ENCODE data around the gene PDE4D.
"Not testable (repeated sequence)": the region's sequence is repeated elsewhere in the genome, so short reads cannot be mapped to it uniquely, and the experiment has no call there.

Gene PDE4D

DNA sequence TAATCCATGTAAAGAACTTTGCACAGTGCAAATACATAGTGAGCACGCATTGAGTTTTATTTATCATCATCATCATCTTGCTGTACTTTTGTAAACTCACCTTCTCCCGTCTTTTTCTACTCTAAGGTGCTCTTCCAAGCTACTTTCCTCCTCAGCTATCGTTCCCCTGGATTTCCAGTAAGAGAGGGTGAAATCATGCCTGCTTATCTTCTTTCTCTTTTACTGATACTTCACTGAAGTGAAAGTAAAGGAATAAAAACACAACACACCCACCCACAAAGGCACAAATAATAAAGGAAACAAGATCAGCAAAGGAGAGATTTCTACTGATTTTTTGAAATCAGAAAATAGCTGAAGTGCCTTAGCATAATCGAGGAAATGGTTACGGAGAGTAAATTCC lies 800.8 kb downstream of the PDE4D start:
- DNase-seq, result no peak

DNA sequence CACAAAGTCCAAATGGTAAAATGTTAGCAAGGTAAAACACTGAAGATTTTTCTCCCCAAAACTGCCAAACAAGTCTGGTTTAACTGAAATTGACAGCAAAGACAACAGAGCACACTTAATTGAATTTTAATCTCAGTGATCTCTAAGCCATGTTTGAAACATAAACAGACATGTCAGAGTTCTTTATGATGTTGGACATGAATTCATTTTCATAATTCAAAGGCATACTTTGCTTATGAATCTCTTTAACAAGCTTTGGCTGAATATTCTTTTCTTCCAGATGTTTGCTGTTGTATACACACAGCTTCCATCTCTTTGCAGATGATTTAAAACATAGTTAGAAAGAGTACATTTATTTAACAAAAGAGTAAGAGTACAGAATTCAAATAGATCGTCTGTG lies 801.6 kb downstream of the PDE4D start:
- DNase-seq, result no peak

GRCh38 chr5:59090323-59090722 lies 803.2 kb downstream of the PDE4D start:
- DNase-seq, result no peak

DNA sequence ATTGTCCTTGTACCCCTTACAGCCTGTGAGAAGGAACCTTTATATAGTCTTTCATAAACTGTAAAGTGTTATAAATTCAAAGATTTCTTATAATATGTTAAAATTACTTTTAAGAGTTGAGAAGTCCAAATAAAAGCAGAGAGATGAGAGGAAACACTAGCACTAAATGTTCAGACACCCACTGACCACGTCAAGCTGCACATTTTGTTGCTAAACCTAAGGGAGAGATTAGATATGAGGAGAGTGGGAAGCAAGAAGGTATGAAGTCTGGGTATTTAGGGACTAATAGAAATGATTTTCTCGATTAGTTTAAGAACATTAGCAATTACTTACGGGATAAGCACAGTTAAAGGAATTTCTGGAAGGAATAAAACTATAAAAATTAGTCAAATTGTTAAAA lies 803.8 kb downstream of the PDE4D start:
- DNase-seq, result no peak

GRCh38 chr5:59088546-59088945 lies 805.0 kb downstream of the PDE4D start:
- no peak for DNase-seq

DNA sequence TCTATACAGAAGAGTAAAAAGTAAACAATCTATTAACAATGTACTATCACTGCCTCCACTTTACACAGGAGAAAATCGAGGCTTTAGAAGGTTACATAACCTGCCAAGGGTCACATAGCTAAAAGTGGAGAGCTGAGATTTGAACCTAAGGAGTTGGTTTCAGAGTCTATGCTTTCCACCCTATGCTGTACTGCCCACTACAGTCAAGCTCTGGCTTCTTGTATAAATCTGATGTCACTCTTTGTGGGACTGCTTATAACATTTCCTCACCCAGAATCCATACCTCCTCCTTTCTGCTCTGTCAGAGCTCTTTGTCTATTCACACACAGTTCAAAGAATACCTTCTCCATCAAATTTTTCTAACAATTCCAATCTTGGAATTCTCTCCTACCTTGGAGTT lies 807.5 kb downstream of the PDE4D start:
- no peak for DNase-seq

- DNase-seq, result no peak
Measured at GRCh38 chr5:59081693-59082092, 811.8 kb downstream of the PDE4D start.

GRCh38 chr5:59079622-59080620 lies 813.6 kb downstream of the PDE4D start:
- no peak for DNase-seq

GRCh38 chr5:59071755-59072549 lies 821.6 kb downstream of the PDE4D start:
- DNase-seq, result no peak

- no peak for DNase-seq
Measured at GRCh38 chr5:59069438-59070079, 824.0 kb downstream of the PDE4D start.

DNA sequence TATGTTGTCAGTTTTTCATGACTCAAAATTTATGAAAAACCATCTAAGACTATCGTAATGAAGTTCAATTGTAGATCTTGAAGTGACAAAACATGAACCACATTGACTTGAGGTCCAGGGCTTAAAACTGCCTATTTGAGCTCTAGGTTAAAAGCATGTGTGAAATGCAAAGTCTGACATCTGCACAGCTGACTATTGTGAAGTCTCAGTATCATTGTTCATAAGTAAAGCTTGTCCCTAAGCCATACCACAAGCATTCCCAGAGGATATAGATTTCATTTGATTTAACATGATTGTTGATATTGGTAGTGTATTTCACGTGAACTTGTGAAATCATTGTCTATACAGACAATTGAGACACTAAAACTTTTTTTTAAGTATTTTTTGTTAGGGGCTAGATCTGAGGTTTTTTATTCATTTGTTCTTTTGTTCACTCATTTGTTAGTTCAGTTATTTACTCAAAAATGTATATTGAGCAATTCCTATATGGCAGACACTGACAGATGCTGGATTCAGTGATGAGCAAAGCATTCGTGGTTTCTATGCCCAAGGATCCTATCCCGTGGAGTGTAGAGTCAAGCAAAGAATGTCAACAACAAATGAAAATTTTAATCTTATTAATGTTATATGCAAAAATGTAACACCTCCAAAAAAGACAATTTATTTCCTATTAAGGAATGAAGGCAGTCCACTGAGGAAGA lies 825.4 kb downstream of the PDE4D start:
- no peak for DNase-seq

GRCh38 chr5:59066367-59067163 lies 827.0 kb downstream of the PDE4D start:
- no peak for DNase-seq

GRCh38 chr5:59065554-59065953 lies 828.0 kb downstream of the PDE4D start:
- no peak for DNase-seq

DNA sequence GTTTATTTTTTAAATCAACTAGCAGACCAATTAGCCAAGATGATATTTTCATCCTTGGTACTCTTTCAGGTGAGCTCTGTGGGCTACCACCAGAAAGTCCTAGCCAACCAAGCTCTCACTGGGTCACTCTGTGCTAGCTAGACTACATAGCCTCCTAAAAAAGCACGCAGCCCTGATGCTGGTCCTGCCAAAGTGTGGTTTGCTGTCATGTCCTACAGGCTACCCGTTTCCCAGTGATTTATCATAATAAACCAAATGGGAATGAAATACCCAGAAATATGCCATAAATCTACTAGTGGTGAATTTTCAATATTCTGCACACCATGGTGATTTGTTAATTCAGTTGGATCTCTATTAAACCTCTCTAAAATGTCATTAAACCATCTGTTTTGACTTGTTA lies 829.2 kb downstream of the PDE4D start:
- no peak for DNase-seq

- no peak for DNase-seq
Measured at GRCh38 chr5:59062986-59063683, 830.4 kb downstream of the PDE4D start.

- no peak for DNase-seq
Measured at GRCh38 chr5:59061377-59061776, 832.1 kb downstream of the PDE4D start.

DNA sequence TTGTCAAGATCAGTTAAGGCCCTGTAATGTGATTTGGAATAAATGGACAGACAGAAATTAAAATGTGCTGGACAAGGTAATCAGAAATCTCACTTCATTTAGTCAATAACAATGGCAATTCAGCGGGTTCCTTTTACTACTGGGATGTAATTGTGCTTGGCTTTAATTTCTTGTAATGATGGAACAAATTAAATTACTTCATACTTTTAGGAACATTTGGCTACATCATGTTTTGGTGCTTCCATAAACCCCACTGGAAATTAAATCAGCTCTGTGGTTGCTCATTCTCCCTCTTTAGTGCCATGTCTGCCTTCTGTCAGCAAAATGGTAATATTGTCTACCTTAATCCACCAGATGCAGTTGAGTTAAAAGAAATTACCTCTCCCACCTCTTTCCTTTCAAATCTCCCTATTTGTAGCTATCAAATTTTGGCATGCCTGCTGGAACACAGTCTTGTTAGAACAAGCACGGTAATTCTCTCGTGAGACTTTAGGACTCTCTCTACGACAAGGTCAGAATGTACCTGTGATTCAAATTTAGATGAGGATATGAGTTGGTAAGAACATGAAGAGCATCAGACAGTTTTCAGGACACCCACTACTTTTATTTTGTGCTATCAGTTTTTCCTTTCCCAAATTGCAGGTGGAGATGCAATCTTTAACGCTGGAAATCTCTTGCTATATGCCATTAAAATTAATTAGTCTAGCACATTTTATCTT lies 834.4 kb downstream of the PDE4D start:
- DNase-seq, result no peak

GRCh38 chr5:59058237-59058636 lies 835.3 kb downstream of the PDE4D start:
- no peak for DNase-seq

DNA sequence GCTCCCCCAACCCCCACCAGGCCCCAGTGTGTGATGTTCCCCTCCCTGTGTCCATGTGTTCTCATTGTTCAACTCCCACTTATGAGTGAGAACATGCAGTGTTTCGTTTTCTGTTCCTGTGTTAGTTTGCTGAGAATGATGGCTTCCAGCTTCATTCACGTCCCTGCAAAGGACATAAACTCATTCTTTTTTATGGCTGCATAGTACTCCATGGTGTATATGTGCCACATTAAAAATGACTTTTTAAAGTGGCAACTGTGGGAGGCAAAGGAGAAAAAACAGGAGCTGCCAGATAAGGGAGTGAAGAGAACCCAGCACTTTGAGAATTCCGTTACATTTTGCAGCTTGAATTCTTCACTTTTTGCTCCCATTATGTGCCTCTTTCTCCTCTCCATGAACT lies 836.9 kb downstream of the PDE4D start:
- not testable (repeated sequence) for DNase-seq

DNA sequence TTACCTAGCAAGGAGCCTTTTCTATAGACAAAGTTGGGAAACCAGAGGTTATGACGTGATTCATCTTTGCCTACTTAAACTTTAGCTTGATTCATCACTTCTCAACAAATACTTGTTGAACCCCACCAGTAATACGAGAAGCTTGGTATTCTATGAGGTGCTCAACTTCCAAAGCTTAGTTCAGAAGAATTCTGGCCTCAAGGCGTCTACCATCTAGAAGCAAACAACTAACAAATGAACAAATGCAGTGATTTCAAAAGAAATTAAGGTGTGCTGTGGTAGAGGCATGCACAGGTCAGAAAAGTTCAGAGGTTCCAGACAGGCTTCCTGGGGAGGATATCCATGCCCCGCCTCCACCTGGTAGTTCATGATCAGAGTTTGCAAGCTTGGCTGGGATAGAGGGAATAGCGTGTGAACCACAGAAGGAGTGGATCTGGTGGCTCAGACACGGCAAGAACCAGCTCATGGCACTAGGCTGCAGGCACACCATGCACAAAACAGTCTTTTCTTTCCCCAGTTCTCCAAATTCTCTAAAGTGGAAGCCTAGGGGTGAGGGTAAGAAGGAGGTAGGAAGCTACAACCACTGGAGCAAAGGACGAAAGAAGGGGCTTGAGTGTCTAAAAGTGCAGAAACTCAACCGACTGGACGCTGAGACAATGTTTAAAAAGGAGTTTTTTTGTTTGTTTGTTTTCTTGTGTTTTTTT lies 837.6 kb downstream of the PDE4D start:
- no peak for DNase-seq

All from central memory CD4-positive, alpha-beta T cell (primary cell).